ENCODE measurements around the gene SFXN3. TPM values are rescaled to one million over a fixed set of nuclear protein-coding genes. Genes with fewer than 3 reads are reported as not detected.

The SFXN3 gene
- total and polyA plus RNA-seq, 2 donors, result 7.7 to 16.3 TPM

- DNase-seq (ENCODE audit: low read depth in 6 of 9, low spot score in 9 of 9), result no peak
- peaks cover 64 to 72% of the 10 kb centered on the region in 2 donors for H3K27me3 ChIP-seq (ENCODE audit: control insufficient read depth in 2 of 2, insufficient read depth in 1 of 2, low read length in 1 of 2)
- no peak overlapping the region for H3K4me3 ChIP-seq (ENCODE audit: low read length in 2 of 2)
- no peak overlapping the region for H3K27ac ChIP-seq (ENCODE audit: low read depth in 1 of 2, low read length in 1 of 2)
- peaks cover 28 to 54% of the 10 kb centered on the region in 2 donors for H3K4me1 ChIP-seq (ENCODE audit: control insufficient read depth in 2 of 2, insufficient read depth in 2 of 2, low read length in 2 of 2)
- H3K9me3 ChIP-seq (ENCODE audit: control insufficient read depth in 2 of 2, insufficient read depth in 1 of 2, low read length in 1 of 2), result peaks cover 0 to 17% of the 10 kb centered on the region in 2 donors
- 97% methylated on average over 9 of the region's 9 CpGs for WGBS
- no peaks in the 10 kb centered on the region for H3K36me3 ChIP-seq (ENCODE audit: control insufficient read depth in 2 of 2, insufficient read depth in 2 of 2, low read length in 1 of 2)
These were observed 33.5 kb downstream of the SFXN3 start for GRCh38 chr10:101064415-101065030.

GRCh38 chr10:101065481-101066145 is 34.6 kb downstream of the SFXN3 start:
- H3K27ac ChIP-seq (ENCODE audit: low read depth in 1 of 2, low read length in 1 of 2), result no peak overlapping the region
- H3K36me3 ChIP-seq (ENCODE audit: control insufficient read depth in 2 of 2, insufficient read depth in 2 of 2, low read length in 1 of 2), result no peaks in the 10 kb centered on the region
- WGBS, result 88% methylated on average over 3 of the region's 3 CpGs
- H3K9me3 ChIP-seq (ENCODE audit: control insufficient read depth in 2 of 2, insufficient read depth in 1 of 2, low read length in 1 of 2), result peaks cover 0 to 17% of the 10 kb centered on the region in 2 donors
- no peak overlapping the region for H3K4me3 ChIP-seq (ENCODE audit: low read length in 2 of 2)
- peaks cover 64 to 81% of the 10 kb centered on the region in 2 donors for H3K27me3 ChIP-seq (ENCODE audit: control insufficient read depth in 2 of 2, insufficient read depth in 1 of 2, low read length in 1 of 2)
- no peak for DNase-seq (ENCODE audit: low read depth in 6 of 9, low spot score in 9 of 9)
- peaks cover 28 to 45% of the 10 kb centered on the region in 2 donors for H3K4me1 ChIP-seq (ENCODE audit: control insufficient read depth in 2 of 2, insufficient read depth in 2 of 2, low read length in 2 of 2)

- peaks cover 0 to 17% of the 10 kb centered on the region in 2 donors for H3K9me3 ChIP-seq (ENCODE audit: control insufficient read depth in 2 of 2, insufficient read depth in 1 of 2, low read length in 1 of 2)
- H3K27me3 ChIP-seq (ENCODE audit: control insufficient read depth in 2 of 2, insufficient read depth in 1 of 2, low read length in 1 of 2), result peaks cover 62 to 82% of the 10 kb centered on the region in 2 donors
- H3K27ac ChIP-seq (ENCODE audit: low read depth in 1 of 2, low read length in 1 of 2), result no peak overlapping the region
- 11% methylated on average over 49 of the region's 49 CpGs for WGBS
- no peaks in the 10 kb centered on the region for H3K36me3 ChIP-seq (ENCODE audit: control insufficient read depth in 2 of 2, insufficient read depth in 2 of 2, low read length in 1 of 2)
- DNase-seq (ENCODE audit: low read depth in 6 of 9, low spot score in 9 of 9), result peak in 1 of 9 donors; percentile 56
- peaks cover 26 to 41% of the 10 kb centered on the region in 2 donors for H3K4me1 ChIP-seq (ENCODE audit: control insufficient read depth in 2 of 2, insufficient read depth in 2 of 2, low read length in 2 of 2)
- H3K4me3 ChIP-seq (ENCODE audit: low read length in 2 of 2), result peak overlapping the region in 1 of 2 donors; percentile 44
These were observed 35.3 kb downstream of the SFXN3 start for GRCh38 chr10:101066146-101066895.

- Histone ChIP-seq H3K36me3 (ENCODE audit: control insufficient read depth in 2 of 2, insufficient read depth in 2 of 2, low read length in 1 of 2) (no peaks in the 10 kb centered on the region), H3K27me3 (ENCODE audit: control insufficient read depth in 2 of 2, insufficient read depth in 1 of 2, low read length in 1 of 2) (peaks cover 57 to 82% of the 10 kb centered on the region in 2 donors), H3K27ac (ENCODE audit: low read depth in 1 of 2, low read length in 1 of 2) (no peak overlapping the region), H3K4me3 (ENCODE audit: low read length in 2 of 2) (peak overlapping the region; percentile 35 to 44), H3K4me1 (ENCODE audit: control insufficient read depth in 2 of 2, insufficient read depth in 2 of 2, low read length in 2 of 2) (peaks cover 21 to 35% of the 10 kb centered on the region in 2 donors), H3K9me3 (ENCODE audit: control insufficient read depth in 2 of 2, insufficient read depth in 1 of 2, low read length in 1 of 2) (peaks cover 0 to 17% of the 10 kb centered on the region in 2 donors)
- DNase-seq (ENCODE audit: low read depth in 6 of 9, low spot score in 9 of 9), result no peak
- 3% methylated on average over 31 of the region's 31 CpGs for WGBS
These were observed 35.9 kb downstream of the SFXN3 start for GRCh38 chr10:101066896-101067355.

GRCh38 chr10:101067356-101068083 is 36.5 kb downstream of the SFXN3 start:
- Histone ChIP-seq H3K27ac (ENCODE audit: low read depth in 1 of 2, low read length in 1 of 2) (no peak overlapping the region), H3K4me3 (ENCODE audit: low read length in 2 of 2) (peak overlapping the region; percentile 35 to 44), H3K9me3 (ENCODE audit: control insufficient read depth in 2 of 2, insufficient read depth in 1 of 2, low read length in 1 of 2) (peaks cover 0 to 14% of the 10 kb centered on the region in 2 donors), H3K27me3 (ENCODE audit: control insufficient read depth in 2 of 2, insufficient read depth in 1 of 2, low read length in 1 of 2) (peaks cover 56 to 82% of the 10 kb centered on the region in 2 donors), H3K4me1 (ENCODE audit: control insufficient read depth in 2 of 2, insufficient read depth in 2 of 2, low read length in 2 of 2) (peaks cover 15 to 29% of the 10 kb centered on the region in 2 donors), H3K36me3 (ENCODE audit: control insufficient read depth in 2 of 2, insufficient read depth in 2 of 2, low read length in 1 of 2) (no peaks in the 10 kb centered on the region)
- DNase-seq (ENCODE audit: low read depth in 6 of 9, low spot score in 9 of 9), result peak; percentile 54 to 88 (median 73)
- WGBS, result 2% methylated on average over 43 of the region's 43 CpGs

- Histone ChIP-seq H3K4me1 (ENCODE audit: control insufficient read depth in 2 of 2, insufficient read depth in 2 of 2, low read length in 2 of 2) (peaks cover 11 to 16% of the 10 kb centered on the region in 2 donors), H3K27me3 (ENCODE audit: control insufficient read depth in 2 of 2, insufficient read depth in 1 of 2, low read length in 1 of 2) (peaks cover 56 to 82% of the 10 kb centered on the region in 2 donors), H3K4me3 (ENCODE audit: low read length in 2 of 2) (no peak overlapping the region), H3K9me3 (ENCODE audit: control insufficient read depth in 2 of 2, insufficient read depth in 1 of 2, low read length in 1 of 2) (peaks cover 2 to 7% of the 10 kb centered on the region in 2 donors), H3K27ac (ENCODE audit: low read depth in 1 of 2, low read length in 1 of 2) (no peak overlapping the region), H3K36me3 (ENCODE audit: control insufficient read depth in 2 of 2, insufficient read depth in 2 of 2, low read length in 1 of 2) (no peaks in the 10 kb centered on the region)
- no peak for DNase-seq (ENCODE audit: low read depth in 6 of 9, low spot score in 9 of 9)
- WGBS, result 86% methylated on average over 5 of the region's 5 CpGs
These were observed 38.4 kb downstream of the SFXN3 start for GRCh38 chr10:101069441-101069840.

GRCh38 chr10:101070098-101070497 is 39.1 kb downstream of the SFXN3 start:
- Histone ChIP-seq H3K36me3 (ENCODE audit: control insufficient read depth in 2 of 2, insufficient read depth in 2 of 2, low read length in 1 of 2) (no peaks in the 10 kb centered on the region), H3K4me3 (ENCODE audit: low read length in 2 of 2) (no peak overlapping the region), H3K9me3 (ENCODE audit: control insufficient read depth in 2 of 2, insufficient read depth in 1 of 2, low read length in 1 of 2) (peaks cover 2 to 5% of the 10 kb centered on the region in 2 donors), H3K27me3 (ENCODE audit: control insufficient read depth in 2 of 2, insufficient read depth in 1 of 2, low read length in 1 of 2) (peaks cover 49 to 82% of the 10 kb centered on the region in 2 donors), H3K4me1 (ENCODE audit: control insufficient read depth in 2 of 2, insufficient read depth in 2 of 2, low read length in 2 of 2) (peaks cover 11 to 16% of the 10 kb centered on the region in 2 donors), H3K27ac (ENCODE audit: low read depth in 1 of 2, low read length in 1 of 2) (no peak overlapping the region)
- DNase-seq (ENCODE audit: low read depth in 6 of 9, low spot score in 9 of 9), result no peak
- 91% methylated on average over 3 of the region's 3 CpGs for WGBS

GRCh38 chr10:101071267-101071884 is 40.3 kb downstream of the SFXN3 start:
- WGBS, result 27% methylated on average over 6 of the region's 6 CpGs
- H3K27ac ChIP-seq (ENCODE audit: low read depth in 1 of 2, low read length in 1 of 2), result no peak overlapping the region
- no peak for DNase-seq (ENCODE audit: low read depth in 6 of 9, low spot score in 9 of 9)

More at GRCh38 chr10:101071267-101071884, 40.3 kb downstream of the SFXN3 start:
- Histone ChIP-seq H3K36me3 (ENCODE audit: control insufficient read depth in 2 of 2, insufficient read depth in 2 of 2, low read length in 1 of 2) (no peaks in the 10 kb centered on the region), H3K4me3 (ENCODE audit: low read length in 2 of 2) (no peak overlapping the region), H3K27me3 (ENCODE audit: control insufficient read depth in 2 of 2, insufficient read depth in 1 of 2, low read length in 1 of 2) (peaks cover 36 to 82% of the 10 kb centered on the region in 2 donors), H3K9me3 (ENCODE audit: control insufficient read depth in 2 of 2, insufficient read depth in 1 of 2, low read length in 1 of 2) (peaks cover 2 to 5% of the 10 kb centered on the region in 2 donors), H3K4me1 (ENCODE audit: control insufficient read depth in 2 of 2, insufficient read depth in 2 of 2, low read length in 2 of 2) (peaks cover 10 to 12% of the 10 kb centered on the region in 2 donors)

Measured in thymus (tissue), 11 donors.